ENCODE measurements around the gene ZFP42.

DNA sequence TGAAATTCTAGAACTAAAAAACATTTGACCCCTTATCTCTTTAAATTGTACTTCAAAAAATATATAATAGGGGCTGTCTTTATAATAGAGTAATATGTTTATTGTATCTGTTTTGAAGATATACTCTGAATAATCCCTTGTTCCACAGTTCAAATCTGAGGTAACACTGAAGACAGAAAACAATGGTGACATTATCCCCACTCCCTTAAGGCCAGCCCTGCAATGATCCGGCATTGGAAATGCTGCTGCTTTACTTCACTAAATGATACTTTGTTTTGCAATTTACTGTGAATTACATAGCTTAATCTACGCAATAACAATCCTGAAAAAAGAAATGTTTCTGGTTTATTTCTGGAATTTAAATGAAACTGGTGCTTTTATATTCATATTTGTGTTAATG is 34.4 kb upstream of the ZFP42 start:
- no peak for TF ChIP-seq CTCF (IDR thresholded peaks at IDR 0.05)
- TF ChIP-seq POLR2AphosphoS5 (IDR thresholded peaks at IDR 0.05): no peak
- TF ChIP-seq POLR2A (IDR thresholded peaks at IDR 0.05): no peak
